Activated T-helper 2 cell treated with anti-CD3 and anti-CD28 coated beads, Interferon-gamma antibody, Interleukin-2, Interleukin-4, amounts not matched to agents 10 μg/mL and 5 μg/mL and 100 μg/mL, durations not matched to agents 14 hours and 24 hours and 36 hours (primary cell): Measurements from ENCODE around the gene CHST4. TPM values are rescaled to one million over a fixed set of nuclear protein-coding genes. Genes with fewer than 3 reads are reported as not detected.
"Not testable (repeated sequence)": the region's sequence is repeated elsewhere in the genome, so short reads cannot be mapped to it uniquely, and the experiment has no call there.

Source experiments
- DNase-seq: peaks from one replicate; pipeline ENCODE4 v3.0.0; 2021; ENCODE audit warnings: low spot score
- H3K27ac Mint-ChIP-seq: one replicate; pipeline ENCODE4 v1.8.0; 2021; ENCODE audit warnings: mixed read lengths
- H3K27me3 Mint-ChIP-seq: one replicate; pipeline ENCODE4 v1.8.0; 2021; ENCODE audit warnings: low read depth, mixed read lengths
- H3K36me3 Mint-ChIP-seq: one replicate; pipeline ENCODE4 v1.8.0; 2021; ENCODE audit warnings: low read depth, mixed read lengths
- H3K4me1 Mint-ChIP-seq: one replicate; pipeline ENCODE4 v1.8.0; 2021; ENCODE audit warnings: low read depth, mixed read lengths
- H3K4me3 Mint-ChIP-seq: one replicate; pipeline ENCODE4 v1.8.0; 2021; ENCODE audit warnings: low read depth, mild to moderate bottlenecking, moderate library complexity, mixed read lengths
- H3K9me3 Mint-ChIP-seq: one replicate; pipeline ENCODE4 v1.8.0; 2021; ENCODE audit warnings: mixed read lengths
- intact Hi-C: fragments of 100-400 bp; cut with micrococcal nuclease; formaldehyde crosslinking; loops from one replicate; pipeline ENCODE4 v1.15.1; 2023
- total RNA-seq: library from RNA; stranded (reverse); gene quantifications from 2 replicates; pipeline ENCODE4 v1.2.3, GENCODE V29; 2022

Gene CHST4
- total RNA-seq, 1 donor from 2014 or later: 0.09 TPM

GRCh38 chr16:71532366-71532765, 6.1 kb downstream of the CHST4 start:
- Mint-ChIP-seq H3K9me3 (no peaks in the 10 kb centered on the region), H3K4me3 (no peak overlapping the region), H3K27me3 (no peaks in the 10 kb centered on the region), H3K36me3 (no peaks in the 10 kb centered on the region), H3K27ac (no peak overlapping the region), H3K4me1 (no peaks in the 10 kb centered on the region)
- no peak for DNase-seq
- intact Hi-C loops: no loop called here

DNA sequence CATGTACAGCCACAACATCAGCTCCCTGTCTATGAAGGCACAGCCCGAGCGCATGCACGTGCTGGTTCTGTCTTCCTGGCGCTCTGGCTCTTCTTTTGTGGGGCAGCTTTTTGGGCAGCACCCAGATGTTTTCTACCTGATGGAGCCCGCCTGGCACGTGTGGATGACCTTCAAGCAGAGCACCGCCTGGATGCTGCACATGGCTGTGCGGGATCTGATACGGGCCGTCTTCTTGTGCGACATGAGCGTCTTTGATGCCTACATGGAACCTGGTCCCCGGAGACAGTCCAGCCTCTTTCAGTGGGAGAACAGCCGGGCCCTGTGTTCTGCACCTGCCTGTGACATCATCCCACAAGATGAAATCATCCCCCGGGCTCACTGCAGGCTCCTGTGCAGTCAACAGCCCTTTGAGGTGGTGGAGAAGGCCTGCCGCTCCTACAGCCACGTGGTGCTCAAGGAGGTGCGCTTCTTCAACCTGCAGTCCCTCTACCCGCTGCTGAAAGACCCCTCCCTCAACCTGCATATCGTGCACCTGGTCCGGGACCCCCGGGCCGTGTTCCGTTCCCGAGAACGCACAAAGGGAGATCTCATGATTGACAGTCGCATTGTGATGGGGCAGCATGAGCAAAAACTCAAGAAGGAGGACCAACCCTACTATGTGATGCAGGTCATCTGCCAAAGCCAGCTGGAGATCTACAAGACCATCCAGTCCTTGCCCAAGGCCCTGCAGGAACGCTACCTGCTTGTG, 10.7 kb downstream of the CHST4 start:
- Mint-ChIP-seq H3K4me3 (no peak overlapping the region), H3K9me3 (no peaks in the 10 kb centered on the region), H3K36me3 (no peaks in the 10 kb centered on the region), H3K27me3 (peaks cover 2% of the 10 kb centered on the region), H3K4me1 (no peaks in the 10 kb centered on the region), H3K27ac (no peak overlapping the region)
- DNase-seq: no peak
- intact Hi-C loops: no loop called here

DNA sequence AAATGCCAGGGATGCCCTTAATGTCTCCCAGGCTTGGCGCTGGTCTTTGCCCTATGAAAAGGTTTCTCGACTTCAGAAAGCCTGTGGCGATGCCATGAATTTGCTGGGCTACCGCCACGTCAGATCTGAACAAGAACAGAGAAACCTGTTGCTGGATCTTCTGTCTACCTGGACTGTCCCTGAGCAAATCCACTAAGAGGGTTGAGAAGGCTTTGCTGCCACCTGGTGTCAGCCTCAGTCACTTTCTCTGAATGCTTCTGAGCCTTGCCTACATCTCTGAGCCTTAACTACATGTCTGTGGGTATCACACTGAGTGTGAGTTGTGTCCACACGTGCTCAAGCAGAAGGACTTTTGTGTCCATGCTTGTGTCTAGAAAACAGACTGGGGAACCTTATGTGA, 11.4 kb downstream of the CHST4 start:
- Mint-ChIP-seq H3K4me3 (no peak overlapping the region), H3K4me1 (peaks cover 1% of the 10 kb centered on the region), H3K27ac (no peak overlapping the region), H3K9me3 (no peaks in the 10 kb centered on the region), H3K36me3 (no peaks in the 10 kb centered on the region), H3K27me3 (peaks cover 2% of the 10 kb centered on the region)
- no peak for DNase-seq
- intact Hi-C loops: no loop called here

DNA sequence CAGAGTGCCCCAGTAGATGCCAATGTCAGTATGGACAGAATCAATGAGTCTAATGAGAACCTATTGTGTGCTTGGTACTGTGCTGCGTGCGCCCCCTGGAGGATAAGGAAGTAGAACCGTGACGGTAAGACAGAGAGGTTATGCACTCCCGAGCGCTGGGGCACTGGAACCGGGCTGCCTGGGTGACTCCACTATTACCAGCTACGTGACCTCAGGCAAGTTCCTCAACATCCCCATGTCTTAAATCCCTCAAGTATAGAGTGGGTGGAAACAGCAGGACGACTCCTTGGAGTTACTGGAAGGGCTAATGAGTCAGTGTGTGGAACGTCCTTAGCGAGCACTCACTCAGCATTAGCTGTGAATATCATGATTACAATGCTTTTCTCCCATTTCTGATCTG, 16.2 kb downstream of the CHST4 start:
- no peaks in the 10 kb centered on the region for H3K9me3 Mint-ChIP-seq
- DNase-seq: peak; percentile 40
- intact Hi-C loops: no loop called here
- no peak overlapping the region for H3K4me3 Mint-ChIP-seq
- H3K36me3 Mint-ChIP-seq: no peaks in the 10 kb centered on the region
- peaks cover 2% of the 10 kb centered on the region for H3K27me3 Mint-ChIP-seq
- H3K27ac Mint-ChIP-seq: no peak overlapping the region
- peaks cover 1% of the 10 kb centered on the region for H3K4me1 Mint-ChIP-seq

GRCh38 chr16:71547168-71547567, 20.9 kb downstream of the CHST4 start:
- H3K4me1 Mint-ChIP-seq: peaks cover 1% of the 10 kb centered on the region
- no peaks in the 10 kb centered on the region for H3K36me3 Mint-ChIP-seq
- no peak for DNase-seq
- intact Hi-C loops: no loop called here
- no peaks in the 10 kb centered on the region for H3K9me3 Mint-ChIP-seq
- peaks cover 8% of the 10 kb centered on the region for H3K27me3 Mint-ChIP-seq
- no peak overlapping the region for H3K4me3 Mint-ChIP-seq
- H3K27ac Mint-ChIP-seq: no peak overlapping the region

DNA sequence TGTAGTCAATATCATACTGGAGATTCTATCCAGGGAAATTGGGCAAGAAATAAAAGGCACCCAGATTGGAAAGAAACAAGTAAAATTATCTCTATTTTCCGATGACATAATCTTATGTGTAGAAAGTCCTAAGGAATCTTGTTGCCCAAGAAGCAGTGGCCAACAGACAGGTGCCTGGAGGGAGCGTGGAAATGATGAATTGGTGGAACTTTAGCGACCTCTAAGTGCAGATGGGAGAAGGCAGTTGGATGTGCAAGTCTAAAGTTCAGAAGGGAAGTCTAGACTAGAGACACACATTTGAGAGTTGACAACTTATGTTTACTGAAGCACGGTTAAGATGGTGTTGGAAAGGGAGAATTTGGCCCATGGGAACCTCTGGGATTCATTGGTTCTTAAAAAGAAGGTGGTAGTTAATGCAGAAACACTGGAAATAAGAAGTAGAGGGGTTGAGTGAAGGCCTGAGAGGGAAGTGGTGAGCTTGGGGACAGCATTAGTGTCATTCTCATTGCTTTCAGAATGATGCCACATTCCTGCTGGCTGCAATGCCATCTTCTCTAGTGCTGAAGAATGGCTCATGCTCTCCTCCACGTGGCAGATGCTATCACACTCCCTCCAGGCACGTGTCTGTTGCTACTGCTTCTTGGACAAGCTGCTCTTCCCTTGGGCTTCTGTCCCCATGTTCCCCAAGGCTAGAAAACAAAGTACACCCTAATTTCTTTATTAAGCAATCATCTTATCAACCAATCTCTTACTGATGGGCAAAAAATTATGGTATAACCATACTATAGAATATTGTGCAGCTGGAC, 26.7 kb downstream of the CHST4 start:
- peaks cover 14% of the 10 kb centered on the region for H3K27me3 Mint-ChIP-seq
- DNase-seq: no peak
- no peaks in the 10 kb centered on the region for H3K36me3 Mint-ChIP-seq
- H3K4me1 Mint-ChIP-seq: no peaks in the 10 kb centered on the region
- no peaks in the 10 kb centered on the region for H3K9me3 Mint-ChIP-seq
- no peak overlapping the region for H3K4me3 Mint-ChIP-seq
- intact Hi-C loops: no loop called here
- no peak overlapping the region for H3K27ac Mint-ChIP-seq

DNA sequence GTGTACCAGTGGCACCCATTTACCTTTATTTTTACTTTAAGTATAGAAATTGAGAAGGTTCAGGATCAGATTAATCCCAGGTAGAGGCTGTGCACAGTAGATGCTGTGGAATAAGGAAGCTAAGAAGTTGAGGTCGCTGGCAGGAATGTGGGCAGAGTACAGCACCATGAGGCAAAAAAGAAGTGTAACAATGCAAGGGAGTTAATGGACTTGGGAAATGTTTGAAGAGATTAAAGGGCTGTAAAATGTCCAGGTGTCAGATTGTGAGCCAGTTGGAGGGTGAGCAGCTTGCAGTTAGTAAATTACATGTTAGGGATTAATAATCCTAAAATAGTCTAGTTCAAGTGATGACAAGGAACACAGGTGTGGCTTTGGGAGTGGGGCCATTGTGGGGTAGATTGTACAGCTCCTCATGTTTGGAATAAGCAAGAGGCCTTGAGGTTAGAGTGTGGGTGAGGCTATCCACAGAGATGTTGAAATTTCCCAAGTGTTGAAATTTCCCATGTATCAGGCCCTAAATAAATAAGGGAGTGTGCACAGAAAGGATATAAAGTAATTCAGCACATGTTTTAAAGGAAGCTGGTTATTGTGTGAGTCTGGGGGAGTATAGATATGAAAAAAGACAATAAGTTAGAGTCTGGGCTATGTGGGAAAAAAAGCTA, 29.1 kb downstream of the CHST4 start:
- DNase-seq: no peak
- Mint-ChIP-seq H3K36me3 (no peaks in the 10 kb centered on the region), H3K27me3 (peaks cover 18% of the 10 kb centered on the region), H3K4me1 (no peaks in the 10 kb centered on the region), H3K9me3 (no peaks in the 10 kb centered on the region), H3K27ac (no peak overlapping the region), H3K4me3 (no peak overlapping the region)
- intact Hi-C loops: no loop called here

- H3K9me3 Mint-ChIP-seq: peaks cover 7% of the 10 kb centered on the region
Measured at GRCh38 chr16:71557299-71557698, 31.1 kb downstream of the CHST4 start.

DNA sequence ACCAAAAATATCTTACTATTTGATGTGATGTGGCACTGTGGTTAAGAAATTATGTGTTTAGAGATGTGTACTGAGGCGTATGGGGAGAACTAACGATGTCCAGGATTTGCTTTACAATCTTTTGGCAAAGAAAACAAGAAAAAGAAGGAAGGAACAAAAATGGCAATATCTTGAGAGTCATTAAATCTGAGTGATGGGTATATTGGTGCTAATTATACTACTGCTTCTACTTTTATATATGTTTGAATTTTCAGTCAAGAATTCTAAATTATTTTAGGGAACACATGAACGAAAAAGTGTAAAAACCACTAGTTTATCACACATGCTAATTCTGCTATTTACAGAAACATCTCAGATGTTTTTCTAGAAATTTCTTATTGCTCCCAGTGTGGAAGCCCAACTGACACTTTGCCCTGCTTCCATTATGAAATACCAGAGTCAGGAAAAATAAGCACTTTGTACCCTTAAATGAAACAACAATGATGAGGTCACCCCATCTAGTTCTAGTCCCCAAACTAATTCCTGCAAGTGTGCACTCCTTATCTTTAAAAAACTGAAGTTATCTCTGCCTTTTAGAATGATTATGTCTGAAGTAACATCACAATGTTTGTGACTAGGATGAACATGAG, 31.8 kb downstream of the CHST4 start:
- no peaks in the 10 kb centered on the region for H3K4me1 Mint-ChIP-seq
- intact Hi-C loops: no loop called here
- DNase-seq: no peak
- no peak overlapping the region for H3K27ac Mint-ChIP-seq
- no peak overlapping the region for H3K4me3 Mint-ChIP-seq
- no peaks in the 10 kb centered on the region for H3K36me3 Mint-ChIP-seq
- peaks cover 13% of the 10 kb centered on the region for H3K27me3 Mint-ChIP-seq
- peaks cover 12% of the 10 kb centered on the region for H3K9me3 Mint-ChIP-seq

More at GRCh38 chr16:71557299-71557698, 31.1 kb downstream of the CHST4 start:
- DNase-seq: no peak
- no peaks in the 10 kb centered on the region for H3K36me3 Mint-ChIP-seq
- no peak overlapping the region for H3K27ac Mint-ChIP-seq
- H3K4me1 Mint-ChIP-seq: no peaks in the 10 kb centered on the region
- intact Hi-C loops: no loop called here
- H3K27me3 Mint-ChIP-seq: peaks cover 16% of the 10 kb centered on the region
- no peak overlapping the region for H3K4me3 Mint-ChIP-seq

DNA sequence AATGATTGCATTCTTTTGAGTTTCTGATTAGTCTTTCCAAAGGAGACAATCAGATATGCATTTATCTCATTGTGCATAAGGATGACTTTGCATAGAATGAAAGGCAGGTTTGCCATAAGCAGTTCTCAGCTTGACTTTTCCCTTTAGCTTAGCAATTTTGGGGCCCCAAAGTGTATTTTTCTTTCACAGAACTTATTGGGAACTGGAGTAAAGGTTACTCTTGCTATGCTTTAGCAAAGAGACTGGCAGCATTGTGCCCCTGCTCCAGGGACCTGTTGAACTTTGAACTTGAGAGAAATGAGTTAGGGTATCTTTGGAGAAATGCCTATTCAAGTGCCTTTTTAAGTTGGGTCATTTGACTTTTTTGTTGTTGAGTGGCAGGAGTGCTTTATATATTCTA, 33.6 kb downstream of the CHST4 start:
- DNase-seq: no peak
- no peaks in the 10 kb centered on the region for H3K36me3 Mint-ChIP-seq
- no peaks in the 10 kb centered on the region for H3K4me1 Mint-ChIP-seq
- peaks cover 13% of the 10 kb centered on the region for H3K27me3 Mint-ChIP-seq
- intact Hi-C loops: no loop called here
- H3K4me3 Mint-ChIP-seq: no peak overlapping the region
- H3K27ac Mint-ChIP-seq: no peak overlapping the region
- peaks cover 12% of the 10 kb centered on the region for H3K9me3 Mint-ChIP-seq

DNA sequence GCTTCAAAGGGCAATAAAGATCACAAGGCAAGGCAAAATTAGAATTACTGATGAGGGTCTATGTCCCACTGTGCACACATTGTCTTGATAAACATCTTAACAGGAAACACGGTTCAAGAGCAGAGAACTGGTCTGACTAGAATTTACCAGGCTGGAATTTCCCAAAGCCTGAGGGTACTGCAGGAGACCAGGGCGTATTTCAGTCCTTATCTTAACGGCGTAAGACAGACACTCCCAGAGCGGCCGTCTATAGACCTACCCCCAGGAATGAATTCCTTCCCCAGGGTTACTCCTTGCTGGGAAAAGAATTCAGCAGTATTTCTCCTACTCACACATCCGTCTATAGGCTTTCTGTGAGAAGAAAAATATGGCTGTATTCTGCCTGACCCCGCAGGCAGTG, 35.7 kb downstream of the CHST4 start:
- peaks cover 11% of the 10 kb centered on the region for H3K4me1 Mint-ChIP-seq
- H3K9me3 Mint-ChIP-seq: peaks cover 12% of the 10 kb centered on the region
- H3K4me3 Mint-ChIP-seq, DNase-seq, H3K36me3 Mint-ChIP-seq, H3K27ac Mint-ChIP-seq: not testable (repeated sequence)
- H3K27me3 Mint-ChIP-seq: peaks cover 11% of the 10 kb centered on the region
- intact Hi-C loops: loop anchor here (2.0 kb wide), 1 partner anchor 273 kb away; the partner anchor contains the start of gene CMTR2

DNA sequence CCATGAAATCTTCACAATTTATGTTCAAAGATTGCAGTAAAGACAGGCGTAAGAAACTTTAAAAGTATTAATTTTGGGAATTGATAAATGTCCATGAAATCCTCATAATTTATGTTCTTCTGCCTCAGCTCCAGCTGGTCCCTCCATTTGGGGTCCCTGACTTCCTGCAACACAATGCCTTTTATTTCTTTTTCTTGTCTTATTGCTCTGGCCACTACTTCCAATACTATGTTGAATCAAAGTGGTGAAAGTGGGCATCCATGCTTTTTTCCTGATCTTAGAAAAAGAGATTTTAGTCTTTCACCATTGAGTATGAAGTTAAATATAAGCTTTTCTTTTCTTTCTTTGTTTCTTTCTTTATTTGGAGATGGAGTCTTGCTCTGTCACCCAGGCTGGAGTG, 36.3 kb downstream of the CHST4 start:
- H3K4me1 Mint-ChIP-seq: peaks cover 11% of the 10 kb centered on the region
- DNase-seq: no peak
- H3K27me3 Mint-ChIP-seq: peaks cover 11% of the 10 kb centered on the region
- H3K4me3 Mint-ChIP-seq: no peak overlapping the region
- no peak overlapping the region for H3K27ac Mint-ChIP-seq
- H3K36me3 Mint-ChIP-seq: no peaks in the 10 kb centered on the region
- intact Hi-C loops: loop anchor here (2.0 kb wide), 1 partner anchor 274 kb away; the partner anchor contains the start of gene CMTR2
- H3K9me3 Mint-ChIP-seq: peaks cover 12% of the 10 kb centered on the region
